HG02763 (cell line): Measurements from ENCODE around the gene RABL2B.

Experiments
- ATAC-seq: cut with Tn5 transposase; IDR thresholded peaks from one replicate; pipeline ENCODE4 v1.9.1; 2021; ENCODE audit warnings: mild to moderate bottlenecking, moderate library complexity; ENCODE audit not compliant: unreplicated experiment

RABL2B gene

GRCh38 chr22:50738649-50739227 lies 44.7 kb downstream of the RABL2B start:
- no peak for ATAC-seq

- ATAC-seq = no peak
Measured at GRCh38 chr22:50737728-50738648, 45.4 kb downstream of the RABL2B start, which contains the start of gene ACR. Gene ACR (plus strand): TSS chr22:50738204. CDS start chr22:50738236, 32 bp downstream.

- no peak for ATAC-seq
Measured at GRCh38 chr22:50735739-50736030, 47.8 kb downstream of the RABL2B start.

- no peak for ATAC-seq
Measured at GRCh38 chr22:50734986-50735738, 48.3 kb downstream of the RABL2B start.

- no peak for ATAC-seq
Measured at GRCh38 chr22:50734343-50734771, 49.1 kb downstream of the RABL2B start.

GRCh38 chr22:50733521-50734342 lies 49.7 kb downstream of the RABL2B start:
- no peak for ATAC-seq

GRCh38 chr22:50732681-50733080 lies 50.8 kb downstream of the RABL2B start:
- no peak for ATAC-seq

- ATAC-seq = no peak
Measured at GRCh38 chr22:50731811-50732624, 51.4 kb downstream of the RABL2B start.

- no peak for ATAC-seq
Measured at GRCh38 chr22:50730941-50731661, 52.3 kb downstream of the RABL2B start.

GRCh38 chr22:50730013-50730891 lies 53.2 kb downstream of the RABL2B start:
- ATAC-seq = no peak

- ATAC-seq = no peak
Measured at GRCh38 chr22:50729391-50730012, 53.9 kb downstream of the RABL2B start.

GRCh38 chr22:50728523-50728931 lies 54.9 kb downstream of the RABL2B start:
- no peak for ATAC-seq

GRCh38 chr22:50727678-50728522 lies 55.5 kb downstream of the RABL2B start:
- ATAC-seq = no peak

- ATAC-seq = no peak
Measured at GRCh38 chr22:50726643-50727340, 56.6 kb downstream of the RABL2B start.

GRCh38 chr22:50725597-50725996 lies 57.8 kb downstream of the RABL2B start:
- ATAC-seq = no peak

- ATAC-seq = no peak
Measured at GRCh38 chr22:50724616-50725015, 58.8 kb downstream of the RABL2B start.
